IPS-15b (cell line): Measurements from ENCODE around the gene ERN1.

Source experiments
- H3K27me3 ChIP-seq: one replicate; pipeline ENCODE4 v1.6.1; 2013; ENCODE audit warnings: low read length; ENCODE audit not compliant: control insufficient read depth, insufficient read depth
- H3K36me3 ChIP-seq: one replicate; pipeline ENCODE4 v1.6.1; 2013; ENCODE audit warnings: low read length; ENCODE audit not compliant: control insufficient read depth, insufficient read depth
- H3K4me1 ChIP-seq: one replicate; pipeline ENCODE4 v1.6.1; 2013; ENCODE audit warnings: mild to moderate bottlenecking, low read length; ENCODE audit not compliant: control insufficient read depth, insufficient read depth
- H3K4me3 ChIP-seq: one replicate; pipeline ENCODE4 v1.5.1; 2013; ENCODE audit warnings: low read depth, low read length
- H3K9ac ChIP-seq: one replicate; pipeline ENCODE4 v1.6.1; 2013; ENCODE audit warnings: low read depth, mild to moderate bottlenecking, low read length
- H3K9me3 ChIP-seq: one replicate; pipeline ENCODE4 v1.6.1; 2013; ENCODE audit warnings: mild to moderate bottlenecking, low read length; ENCODE audit not compliant: control insufficient read depth, insufficient read depth

The ERN1 gene

DNA sequence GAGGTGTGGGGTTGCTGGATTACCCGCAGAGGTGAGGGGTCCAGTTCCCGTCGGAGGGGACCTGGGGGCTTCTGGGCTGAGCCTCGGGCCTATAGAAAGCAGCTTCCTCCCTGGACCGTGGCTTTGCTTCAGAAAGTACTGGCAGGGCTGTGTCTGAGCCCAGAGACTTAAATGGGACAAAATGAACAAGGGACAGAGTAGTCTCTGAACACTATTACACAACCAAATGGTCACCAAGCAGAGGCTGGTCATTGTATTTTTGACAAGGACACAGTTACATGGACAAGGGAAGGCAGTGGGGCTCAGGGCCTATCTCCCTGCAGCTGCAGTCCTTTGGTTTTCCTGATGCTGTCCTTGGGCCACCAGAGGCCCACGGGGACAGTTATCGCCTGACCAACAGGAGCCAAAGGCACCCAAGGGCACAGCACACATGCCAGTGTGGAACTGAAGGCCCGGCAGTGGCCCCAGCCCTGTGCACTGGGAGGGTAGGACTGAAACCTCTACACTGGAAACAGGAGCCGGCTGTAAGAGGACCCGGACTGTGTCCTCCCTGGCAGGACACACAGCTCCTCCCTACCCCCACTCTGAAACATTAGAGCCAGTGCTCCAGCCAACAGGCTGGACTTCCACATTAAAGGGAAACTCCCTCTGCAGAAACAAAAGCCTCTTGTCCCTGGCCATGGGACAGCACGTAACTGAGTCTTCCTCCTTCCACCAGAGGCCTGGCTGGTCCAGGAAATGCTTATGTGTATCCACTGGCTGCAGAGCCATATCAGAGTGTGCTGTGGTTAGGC lies 26.0 kb upstream of the ERN1 start:
- H3K4me1 ChIP-seq: peaks cover 7% of the 10 kb centered on the region
- H3K4me3 ChIP-seq: no peak overlapping the region
- no peaks in the 10 kb centered on the region for H3K9me3 ChIP-seq
- H3K9ac ChIP-seq: no peak overlapping the region
- no peaks in the 10 kb centered on the region for H3K27me3 ChIP-seq
- H3K36me3 ChIP-seq: no peaks in the 10 kb centered on the region

DNA sequence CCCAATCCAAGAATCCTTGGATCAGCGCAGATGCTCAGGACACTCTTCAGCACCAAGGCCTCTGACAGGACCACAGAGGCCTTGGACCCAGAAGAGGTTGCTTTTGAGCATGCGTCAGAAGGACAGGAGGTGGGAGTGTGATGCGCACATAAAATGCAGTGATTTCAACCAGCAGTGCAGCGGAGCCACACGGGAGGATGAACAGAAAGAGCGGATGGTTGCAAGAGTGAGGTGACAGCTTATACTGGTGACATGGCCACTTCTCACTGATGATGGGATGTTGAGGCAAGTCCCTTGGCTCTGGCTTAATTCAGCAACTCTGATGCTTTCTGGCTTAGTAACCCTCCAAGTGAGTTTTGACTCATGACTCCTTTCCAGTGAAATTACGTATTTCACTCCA lies 25.2 kb upstream of the ERN1 start:
- no peak overlapping the region for H3K9ac ChIP-seq
- H3K4me3 ChIP-seq: no peak overlapping the region
- H3K27me3 ChIP-seq: no peaks in the 10 kb centered on the region
- H3K4me1 ChIP-seq: peaks cover 7% of the 10 kb centered on the region
- no peaks in the 10 kb centered on the region for H3K9me3 ChIP-seq
- H3K36me3 ChIP-seq: no peaks in the 10 kb centered on the region

DNA sequence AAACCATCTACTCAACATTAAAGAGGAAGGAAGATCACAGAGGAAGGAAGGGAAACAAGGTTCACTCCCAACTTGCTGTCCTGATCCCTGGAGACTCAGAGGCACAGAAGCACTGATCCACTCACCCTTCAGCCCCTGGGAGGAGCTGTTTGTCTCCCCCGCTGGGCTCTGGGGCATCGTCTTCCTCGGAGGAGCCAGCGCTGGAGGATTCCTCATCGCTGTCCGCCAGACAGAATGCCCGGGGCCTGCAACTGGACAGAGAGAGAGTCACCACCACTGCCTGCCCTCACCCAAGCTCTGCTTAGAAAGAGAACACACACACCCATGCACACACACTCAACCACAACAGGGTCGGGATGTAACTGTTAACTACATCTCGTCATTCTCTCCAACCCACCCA lies 24.8 kb upstream of the ERN1 start:
- H3K4me3 ChIP-seq: no peak overlapping the region
- H3K9ac ChIP-seq: no peak overlapping the region
- no peaks in the 10 kb centered on the region for H3K9me3 ChIP-seq
- peaks cover 7% of the 10 kb centered on the region for H3K4me1 ChIP-seq
- H3K27me3 ChIP-seq: no peaks in the 10 kb centered on the region
- no peaks in the 10 kb centered on the region for H3K36me3 ChIP-seq

DNA sequence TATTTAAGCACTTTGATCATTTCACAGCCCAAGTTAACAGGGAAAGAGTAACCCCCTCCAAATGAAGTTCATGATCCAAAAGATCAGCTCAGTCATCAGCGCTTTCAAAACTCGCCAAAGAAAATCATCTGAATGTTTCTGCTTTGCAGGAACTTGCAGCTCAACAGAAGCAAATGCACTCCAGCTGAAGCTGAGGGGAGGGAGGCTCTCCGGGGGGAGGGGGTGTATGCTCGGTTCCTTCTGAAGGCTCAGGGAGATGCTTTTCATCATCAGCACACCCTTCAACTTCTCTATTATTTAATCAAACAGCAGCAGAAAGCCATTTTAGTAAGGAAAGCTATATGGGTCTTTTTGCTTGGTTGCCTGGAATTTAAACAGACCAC lies 24.4 kb upstream of the ERN1 start:
- Histone ChIP-seq H3K4me3 (no peak overlapping the region), H3K36me3 (no peaks in the 10 kb centered on the region), H3K9ac (no peak overlapping the region), H3K9me3 (no peaks in the 10 kb centered on the region), H3K27me3 (no peaks in the 10 kb centered on the region), H3K4me1 (peaks cover 7% of the 10 kb centered on the region)

DNA sequence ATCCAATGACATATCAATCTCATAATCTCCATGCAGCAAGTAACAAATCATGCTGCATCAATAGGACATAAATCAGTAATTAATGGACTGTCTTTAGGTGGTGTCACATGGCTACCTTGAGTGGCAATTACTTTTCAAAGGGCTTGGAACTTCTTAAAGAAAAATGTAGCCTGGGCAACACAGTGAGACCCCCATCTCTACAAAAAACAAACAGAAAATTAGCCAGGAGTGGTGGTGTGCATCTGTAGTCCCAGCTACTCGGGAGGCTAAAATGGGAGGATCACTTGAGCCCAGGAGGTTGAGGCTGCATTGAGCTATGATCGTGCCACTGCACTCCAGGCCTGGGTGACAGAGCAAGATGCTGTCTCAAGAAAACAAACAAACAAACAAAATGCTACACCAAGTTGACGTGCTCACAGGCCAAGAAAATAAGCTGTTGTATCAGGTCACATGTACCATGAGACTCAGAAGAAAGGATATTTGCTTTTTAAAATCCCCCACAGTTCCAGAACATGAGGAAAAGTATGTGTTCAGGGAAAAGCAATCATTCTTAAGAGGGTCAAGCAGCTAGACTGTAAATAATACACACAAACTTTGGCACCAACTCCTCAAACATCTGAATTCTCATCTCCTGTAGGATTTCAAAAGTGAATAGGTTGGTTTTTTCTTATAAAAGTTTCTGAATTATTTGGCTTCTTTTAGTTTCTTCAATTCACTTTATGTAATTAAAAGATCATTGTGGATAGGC lies 23.8 kb upstream of the ERN1 start:
- H3K36me3 ChIP-seq: no peaks in the 10 kb centered on the region
- H3K4me3 ChIP-seq: no peak overlapping the region
- no peaks in the 10 kb centered on the region for H3K27me3 ChIP-seq
- H3K4me1 ChIP-seq: peaks cover 7% of the 10 kb centered on the region
- H3K9ac ChIP-seq: no peak overlapping the region
- no peaks in the 10 kb centered on the region for H3K9me3 ChIP-seq

DNA sequence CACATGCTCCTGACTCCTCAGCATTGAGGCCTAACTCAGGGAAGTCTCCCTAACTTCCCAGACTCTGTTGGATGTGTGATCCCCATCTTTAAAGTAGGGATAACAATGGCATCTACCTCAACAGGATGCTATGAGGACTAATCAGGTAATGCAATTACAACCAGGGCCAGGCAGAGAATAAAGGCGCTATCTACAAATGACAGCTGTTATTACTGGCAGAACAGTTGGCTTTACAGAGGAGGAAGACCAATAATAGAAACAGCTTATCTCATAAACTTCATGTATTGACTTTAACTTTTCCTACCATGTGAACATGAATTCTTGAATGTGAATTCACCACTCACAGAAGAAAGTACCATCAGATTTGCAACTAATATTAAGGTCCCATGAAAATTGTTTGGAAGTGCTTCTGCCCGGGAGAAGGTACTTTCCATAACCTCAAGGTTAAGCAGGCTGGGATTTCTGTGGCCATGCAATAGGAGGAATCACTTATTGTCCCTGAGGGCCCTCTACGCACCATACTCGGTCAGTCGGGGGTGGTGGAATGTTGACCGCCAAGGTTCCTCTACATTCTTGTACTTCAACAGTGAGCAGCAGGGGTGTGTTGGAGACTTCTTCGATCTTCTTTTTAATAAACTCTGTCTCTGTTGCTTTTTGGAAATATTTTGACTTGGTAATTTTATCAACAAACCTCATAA lies 22.6 kb upstream of the ERN1 start:
- H3K4me1 ChIP-seq: peaks cover under 1% of the 10 kb centered on the region
- H3K27me3 ChIP-seq: no peaks in the 10 kb centered on the region
- H3K4me3 ChIP-seq: no peak overlapping the region
- no peaks in the 10 kb centered on the region for H3K9me3 ChIP-seq
- no peaks in the 10 kb centered on the region for H3K36me3 ChIP-seq
- H3K9ac ChIP-seq: no peak overlapping the region

DNA sequence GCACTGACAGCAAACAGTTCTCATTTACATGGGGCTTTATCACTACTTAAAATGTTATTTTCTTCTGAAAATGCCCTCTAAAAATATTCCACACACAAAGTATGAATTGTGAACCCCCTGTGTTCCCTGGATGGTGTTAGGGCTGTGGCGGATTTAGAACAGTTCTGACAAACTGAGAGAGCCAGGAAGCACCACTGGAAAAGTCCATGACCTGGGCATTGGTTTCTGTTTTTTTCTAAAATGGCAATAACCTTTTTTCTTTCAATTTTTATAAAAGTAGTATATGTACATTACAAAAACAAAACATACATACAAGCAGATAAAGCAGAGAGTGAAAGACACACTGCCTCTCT lies 21.0 kb upstream of the ERN1 start:
- H3K27me3 ChIP-seq: no peaks in the 10 kb centered on the region
- H3K9me3 ChIP-seq: no peaks in the 10 kb centered on the region
- H3K4me3 ChIP-seq: no peak overlapping the region
- H3K4me1 ChIP-seq: peaks cover 7% of the 10 kb centered on the region
- H3K9ac ChIP-seq: no peak overlapping the region
- H3K36me3 ChIP-seq: peaks cover 8% of the 10 kb centered on the region

DNA sequence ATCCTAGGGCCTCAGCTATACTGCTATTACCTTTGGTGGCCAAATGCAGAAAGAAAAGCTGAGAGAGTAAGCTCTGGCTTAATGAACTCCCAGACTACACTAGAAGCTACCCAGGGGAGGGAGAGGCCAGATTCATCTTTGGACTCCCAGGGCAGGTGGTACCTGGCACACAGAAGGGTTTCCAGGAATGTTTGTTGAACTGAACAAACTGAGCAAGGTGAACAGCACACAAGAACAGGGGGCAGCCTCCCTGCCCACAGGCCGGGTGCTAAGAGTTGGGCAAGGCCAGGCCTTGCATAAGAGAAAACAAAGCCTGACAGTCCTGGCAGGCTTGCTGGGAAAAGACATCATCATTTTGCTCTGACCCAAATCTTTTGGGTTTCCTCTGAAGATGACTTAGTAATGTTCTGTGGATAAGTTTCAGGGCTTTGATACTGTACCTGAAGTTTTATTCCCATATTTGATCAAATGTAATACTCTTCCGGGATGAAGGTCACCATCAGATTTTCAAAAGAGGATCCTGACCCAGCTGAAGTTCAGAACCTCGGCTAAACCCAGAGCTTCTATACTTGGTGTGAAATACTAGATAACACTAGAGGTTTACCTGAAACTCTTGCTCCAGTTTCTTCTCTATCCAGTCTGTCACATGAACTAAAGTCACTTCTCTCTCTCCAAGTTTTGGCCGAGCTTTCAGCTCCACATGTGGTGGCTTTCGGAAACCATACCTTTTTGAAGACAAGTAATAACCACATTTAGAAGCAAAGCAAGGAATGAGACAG lies 20.5 kb upstream of the ERN1 start:
- Histone ChIP-seq H3K36me3 (peaks cover 9% of the 10 kb centered on the region), H3K4me1 (peaks cover 7% of the 10 kb centered on the region)

DNA sequence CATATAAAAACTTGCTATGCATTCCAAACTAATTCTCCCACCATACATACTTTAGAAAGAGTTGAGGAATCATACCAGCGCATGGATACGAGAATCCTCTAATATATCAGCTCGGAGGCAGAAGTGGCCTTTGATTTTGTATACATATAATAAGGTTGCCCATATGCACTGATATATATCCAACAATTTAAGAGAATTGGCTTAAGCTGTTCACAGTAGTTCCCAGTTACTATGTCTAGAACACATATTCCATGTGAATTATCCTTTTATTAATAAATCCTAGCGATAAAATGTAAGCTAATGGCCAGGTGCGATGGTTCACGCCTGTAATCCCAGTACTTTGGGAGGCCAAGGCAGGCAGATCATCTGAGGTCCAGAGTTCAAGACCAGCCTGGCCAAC lies 19.3 kb upstream of the ERN1 start:
- Histone ChIP-seq H3K27me3 (no peaks in the 10 kb centered on the region), H3K9ac (no peak overlapping the region), H3K9me3 (no peaks in the 10 kb centered on the region), H3K4me1 (peaks cover 7% of the 10 kb centered on the region), H3K4me3 (no peak overlapping the region), H3K36me3 (peaks cover 9% of the 10 kb centered on the region)

More for the DNA sequence above, 20.5 kb upstream of the ERN1 start:
- Histone ChIP-seq H3K27me3 (no peaks in the 10 kb centered on the region), H3K9ac (no peak overlapping the region), H3K4me3 (no peak overlapping the region), H3K9me3 (no peaks in the 10 kb centered on the region)

DNA sequence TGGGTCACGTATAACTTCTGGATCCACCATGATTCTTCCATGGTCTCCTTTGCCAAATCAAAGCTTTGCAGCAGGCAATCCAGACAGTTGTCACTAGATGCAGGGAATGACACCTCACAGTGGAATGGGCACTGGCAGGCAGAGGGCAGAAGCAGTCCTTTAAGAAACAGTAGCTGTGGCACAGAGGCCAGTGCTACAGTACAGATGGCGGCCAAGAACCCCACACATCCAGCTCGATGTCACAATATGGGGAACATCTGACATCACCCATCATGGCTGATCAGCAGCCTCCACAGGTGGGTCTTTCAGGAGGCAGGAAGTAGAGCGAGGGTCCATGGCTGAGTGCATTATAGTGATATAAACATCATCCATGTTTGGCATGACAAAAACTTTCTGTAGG lies 18.8 kb upstream of the ERN1 start:
- H3K36me3 ChIP-seq: peaks cover 9% of the 10 kb centered on the region
- H3K4me1 ChIP-seq: peaks cover 7% of the 10 kb centered on the region
- no peaks in the 10 kb centered on the region for H3K27me3 ChIP-seq
- H3K9me3 ChIP-seq: no peaks in the 10 kb centered on the region
- no peak overlapping the region for H3K9ac ChIP-seq
- H3K4me3 ChIP-seq: no peak overlapping the region

DNA sequence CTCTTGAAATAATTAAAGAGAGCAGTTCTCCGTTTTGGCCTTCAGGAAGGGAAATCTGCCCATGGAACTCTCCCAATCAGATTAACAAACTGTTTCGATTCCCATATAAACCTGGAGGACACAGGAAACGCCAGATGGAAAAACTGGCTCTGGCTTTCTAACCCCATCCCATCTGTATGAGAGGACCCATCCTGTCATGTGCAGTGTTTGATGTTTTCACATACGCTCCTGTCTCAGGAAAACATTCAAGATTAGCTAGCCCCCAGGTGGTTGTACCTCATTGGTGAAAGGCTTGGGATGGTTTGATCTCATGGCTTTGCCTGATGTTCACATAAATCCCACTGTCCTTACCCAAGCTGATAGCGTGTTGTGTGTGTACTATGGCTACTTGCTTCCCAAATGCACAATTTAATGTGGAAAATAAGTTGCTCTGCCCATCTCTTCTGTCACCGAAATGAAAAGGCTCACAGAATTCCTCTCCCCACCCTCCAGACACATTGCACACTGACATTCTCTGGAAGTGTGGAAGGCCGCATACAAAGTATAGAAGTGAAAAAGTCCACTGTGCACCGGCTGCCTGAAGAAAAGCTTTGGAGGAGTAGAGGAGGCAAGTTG lies 18.2 kb upstream of the ERN1 start:
- no peak overlapping the region for H3K9ac ChIP-seq
- H3K27me3 ChIP-seq: no peaks in the 10 kb centered on the region
- peaks cover 7% of the 10 kb centered on the region for H3K4me1 ChIP-seq
- peaks cover 9% of the 10 kb centered on the region for H3K36me3 ChIP-seq
- no peaks in the 10 kb centered on the region for H3K9me3 ChIP-seq
- no peak overlapping the region for H3K4me3 ChIP-seq
